M059J (cell line): Measurements from ENCODE around the gene ATP8A1. TPM values are rescaled to one million over a fixed set of nuclear protein-coding genes. Genes with fewer than 3 reads are reported as not detected.

ENCODE experiments used
- DNase-seq: peaks from one replicate; pipeline ENCODE4 v3.0.0-alpha.2; 2012; ENCODE audit warnings: low read depth
- total RNA-seq: library from RNA; depleted of rRNA; stranded (reverse); fragments of >200 nt; shearing (Covaris generic); gene quantifications from 2 replicates; pipeline ENCODE4 v1.2.3, GENCODE V29; 2014; rRNA removed

Gene ATP8A1
- total RNA-seq, 1 experiment from 2014 or later, result 0.81 TPM

DNA sequence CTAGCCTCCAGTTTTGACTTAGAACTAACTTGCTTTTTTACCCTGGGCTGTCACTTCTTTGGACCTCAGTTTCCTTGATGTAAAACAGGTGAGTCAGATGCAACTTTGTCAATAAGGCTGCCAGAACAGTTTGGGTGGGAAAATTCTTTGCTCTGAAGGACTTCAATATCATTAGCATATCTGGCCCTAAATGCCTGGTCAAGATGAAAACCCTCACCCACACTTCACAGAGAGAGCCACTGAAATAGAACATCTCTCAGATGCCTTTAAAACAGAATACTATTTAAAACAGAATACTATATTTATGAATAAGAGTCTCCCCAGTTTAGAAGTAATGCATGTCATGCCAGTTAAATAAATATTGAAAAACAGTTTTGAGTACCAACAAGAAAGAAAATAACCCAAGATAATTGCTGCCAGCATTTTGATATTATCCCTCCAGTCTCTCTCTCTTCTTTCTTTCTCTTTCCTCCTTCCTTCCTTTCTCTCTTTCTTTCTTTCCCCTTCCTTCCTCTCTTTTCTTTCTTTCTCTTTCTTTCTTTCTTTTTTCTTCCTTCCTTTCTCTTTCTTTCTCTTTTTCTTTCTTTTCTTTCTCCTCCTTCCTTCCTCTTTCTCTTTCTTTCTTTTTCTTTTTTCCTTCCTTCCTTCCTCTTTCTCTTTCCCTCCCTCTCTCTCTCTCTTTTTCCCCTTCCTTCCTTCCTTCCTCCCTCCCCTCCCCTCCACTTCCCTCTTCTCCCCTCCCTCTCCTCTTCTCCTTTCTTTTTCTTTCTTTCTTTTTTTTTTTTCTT lies 292.4 kb downstream of the ATP8A1 start:
- no peak for DNase-seq

DNA sequence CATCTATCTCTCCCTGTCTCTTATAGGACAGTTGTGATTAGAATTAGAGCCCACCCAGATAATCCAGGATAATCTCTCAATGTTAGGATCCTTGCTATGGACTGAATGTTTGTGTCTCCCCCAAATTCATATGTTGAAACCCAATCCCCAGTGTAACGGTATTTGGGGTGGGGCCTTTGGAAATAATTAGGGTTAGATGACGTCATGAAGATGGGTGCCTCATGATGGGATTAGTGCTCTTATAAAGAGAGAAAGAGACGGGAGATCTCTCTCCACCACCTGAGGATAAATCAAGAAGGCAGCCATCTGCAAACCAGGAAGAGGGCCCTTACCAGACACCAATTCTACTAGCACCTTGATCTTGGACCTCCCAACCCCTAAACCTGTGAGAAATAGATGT lies 293.3 kb downstream of the ATP8A1 start:
- no peak for DNase-seq

DNA sequence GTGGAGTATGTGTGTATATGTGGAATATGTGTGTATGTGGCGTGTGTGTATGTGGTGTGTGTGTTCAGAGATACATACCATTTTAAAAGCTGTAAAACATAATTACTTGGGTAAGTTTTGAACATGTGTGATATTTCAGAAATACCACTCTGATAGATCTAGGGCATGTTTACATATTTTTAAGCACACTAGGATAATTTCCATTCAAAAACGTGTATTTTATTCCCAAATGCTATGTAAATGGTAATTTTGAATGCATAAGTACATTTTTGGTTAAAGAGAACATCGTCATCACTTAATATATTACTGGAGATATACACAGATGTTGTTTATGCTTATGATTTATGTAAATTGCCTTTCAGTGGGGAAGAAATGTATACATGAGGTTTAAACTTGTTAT lies 294.3 kb downstream of the ATP8A1 start:
- no peak for DNase-seq

DNA sequence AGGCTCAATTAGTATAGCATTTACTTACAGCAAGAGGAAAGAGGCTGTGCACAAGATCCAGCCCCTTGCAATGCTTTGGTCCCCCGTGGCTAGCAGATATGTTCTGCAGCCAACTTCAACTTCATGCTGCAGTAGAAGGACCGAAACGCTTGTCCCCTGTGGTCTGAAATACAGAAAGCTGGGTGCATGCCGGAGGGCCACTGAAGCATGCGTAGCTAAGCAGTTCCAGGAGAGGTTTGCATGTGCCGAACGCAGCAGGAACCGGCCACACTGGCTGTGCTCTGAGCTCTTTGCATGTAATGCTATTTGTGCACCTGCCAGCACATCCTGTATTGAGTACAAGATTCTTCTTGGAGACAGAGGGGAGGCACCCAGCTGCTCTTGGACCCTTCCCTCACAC lies 295.4 kb downstream of the ATP8A1 start:
- DNase-seq, result no peak

DNA sequence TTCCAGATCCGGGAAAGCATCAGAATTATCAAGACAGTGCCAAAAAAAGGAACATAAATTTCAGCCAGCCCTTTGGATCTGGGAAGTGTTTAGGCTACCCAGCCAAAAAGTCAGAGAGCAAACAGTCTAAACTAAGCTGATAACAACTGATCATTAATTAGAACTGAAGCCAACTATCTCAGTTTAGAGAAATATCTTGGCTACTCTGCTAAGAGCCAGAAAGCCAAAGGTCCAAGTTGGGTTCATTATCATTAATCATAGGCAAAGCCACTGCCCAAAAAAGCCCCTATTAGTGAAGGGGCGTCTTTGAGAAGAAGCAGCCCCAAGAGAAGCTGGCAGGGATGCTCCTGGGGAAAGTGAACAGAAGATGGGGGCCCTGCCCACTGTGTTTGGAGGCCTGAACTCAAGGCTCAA lies 296.6 kb downstream of the ATP8A1 start:
- no peak for DNase-seq

DNA sequence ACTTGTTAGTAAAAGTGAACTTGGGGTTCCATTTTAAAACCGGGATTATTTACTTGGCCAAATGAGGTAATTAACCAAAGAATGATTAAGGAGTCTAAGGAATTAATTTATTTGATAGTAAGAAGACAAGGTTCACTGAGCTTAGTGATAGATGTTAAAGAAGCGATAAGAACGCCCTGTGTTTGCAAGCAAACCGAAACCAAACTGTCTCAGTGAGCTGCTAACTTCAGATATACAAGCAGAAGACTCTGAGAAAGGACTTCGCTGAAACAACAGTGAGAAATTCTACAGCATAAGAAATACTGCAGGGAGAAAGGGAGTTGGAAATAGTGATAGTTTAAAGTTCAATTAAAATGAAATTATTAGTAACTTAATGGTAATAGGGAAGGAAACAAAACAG lies 297.2 kb downstream of the ATP8A1 start:
- peak; percentile 23 for DNase-seq

Other genes with a start within 250 kb of the ATP8A1 start
- gene GRXCR1, start 235.6 kb upstream of the ATP8A1 start, total RNA-seq, result not detected in 2 replicates